A673 (cell line): Measurements from ENCODE around the gene SDHB.

ENCODE experiments used
- CTCF ChIP-seq: fragments of 300-800, 200-600 bp; sonication (generic); conservative IDR thresholded peaks from 2 replicates; pipeline ENCODE4 v1.5.1; 2017; ENCODE audit warnings: low read depth, mild to moderate bottlenecking, antibody characterized with exemption, low read length, moderate library complexity, mixed read lengths
- EZH2 ChIP-seq: fragments of 200-600 bp; sonication (generic); IDR thresholded peaks from 2 replicates; pipeline ENCODE4 v1.6.1; 2017; ENCODE audit warnings: borderline replicate concordance, low read depth, mild to moderate bottlenecking, mixed read lengths, antibody characterized with exemption, low read length; ENCODE audit not compliant: poor library complexity, severe bottlenecking

- TF ChIP-seq EZH2 (no peak), CTCF (no peak)
Measured at GRCh38 chr1:16969057-16969611, 84.7 kb downstream of the SDHB start.
